Mucosa of descending colon (tissue), 3 donors: ENCODE data around the gene SEC31B. TPM values are rescaled to one million over a fixed set of nuclear protein-coding genes. Genes with fewer than 3 reads are reported as not detected.

Source experiments
- ATAC-seq: fragments of 200-7000 bp; cut with Tn5 transposase; one replicate; pipeline ENCODE4 v1.9.1; 2020; ENCODE audit warnings: mild to moderate bottlenecking, moderate library complexity
- DNase-seq, 3 donors: peaks; one replicate each; pipeline ENCODE4 v3.0.0-alpha.2; 2020
- H3K36me3 ChIP-seq: fragments of 200-600 bp; one replicate; pipeline ENCODE4 v1.8.0; 2021; ENCODE audit warnings: low read depth, mild to moderate bottlenecking
- H3K4me1 ChIP-seq: fragments of 200-600 bp; one replicate; pipeline ENCODE4 v1.8.0; 2021; ENCODE audit warnings: low read depth, mild to moderate bottlenecking
- H3K4me3 ChIP-seq: fragments of 200-600 bp; one replicate; pipeline ENCODE4 v1.8.0; 2021; ENCODE audit warnings: mild to moderate bottlenecking
- H3K9me3 ChIP-seq: fragments of 200-600 bp; one replicate; pipeline ENCODE4 v1.8.0; 2021; ENCODE audit warnings: mild to moderate bottlenecking
- CTCF ChIP-seq: fragments of 200-600 bp; IDR thresholded peaks from one replicate; pipeline ENCODE4 v1.8.0; 2022; ENCODE audit warnings: antibody characterized with exemption, mild to moderate bottlenecking
- intact Hi-C, 2 donors: fragments of 100-400 bp; cut with DNase I in 1 of 2; cut with micrococcal nuclease in 1 of 2; formaldehyde crosslinking; loops; one replicate each; pipeline versions ENCODE4 v1.11.0 to v1.11.1; 2022; cut with DNase I, micrococcal nuclease
- total RNA-seq, 3 donors: library from RNA; stranded (reverse); fragmentation: NEBNext Ultra II Directional in 2 of 3; extraction: Animal tissue kit (Norgen Biotek cat#: 25700) in 2 of 3; gene quantifications; one replicate each; pipeline versions ENCODE4 v1.2.1 to v1.2.4, GENCODE V29; 2021 to 2023
- donor health status: DM: no; HTN: no; CAD: no; lungs with moderate emphysema.
- donor health status: DM: no; HTN: no; CAD: no.
- donor health status: DM: no; HTN: yes; CAD: no.

SEC31B gene
- total RNA-seq, 3 donors from 2014 or later = 14.0 to 24.8 (median 21.6) TPM

DNA sequence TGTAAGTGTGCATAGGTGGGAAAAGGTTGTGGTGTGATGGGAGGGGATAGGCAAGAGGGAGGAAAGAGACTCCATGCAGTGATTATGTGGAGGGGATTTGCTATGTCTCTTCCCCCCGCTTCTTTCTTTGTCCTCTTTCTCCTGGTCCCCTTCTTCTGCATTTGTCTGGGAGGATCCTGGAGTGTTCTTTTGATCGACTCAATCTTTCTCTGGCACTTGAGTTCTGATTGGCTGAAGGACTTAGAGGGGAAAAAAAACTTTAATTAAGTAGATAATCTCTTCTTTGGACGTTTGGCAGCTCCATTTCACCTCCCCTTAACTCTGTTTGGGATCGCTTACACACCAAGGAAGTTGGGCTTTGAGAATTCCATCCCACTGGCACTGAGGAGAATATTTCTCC, 57.0 kb downstream of the SEC31B start, which contains the start of gene WNT8B:
Gene WNT8B, plus strand, starts transcription at position 301 of the 400 bp plus-strand sequence. CDS start 160 bp downstream, outside the sequence.
- Histone ChIP-seq H3K4me1 (no peaks in the 10 kb centered on the region), H3K9me3 (no peaks in the 10 kb centered on the region), H3K4me3 (no peak within 1 kb of the TSS), H3K36me3 (no peaks in the 10 kb centered on the region)
- TF ChIP-seq CTCF = no peak
- DNase-seq = no peak
- ATAC-seq = no peak
- intact Hi-C loops = no loop called here

GRCh38 chr10:100448951-100449350, 70.7 kb downstream of the SEC31B start:
- Histone ChIP-seq H3K4me3 (no peak overlapping the region), H3K9me3 (no peaks in the 10 kb centered on the region), H3K36me3 (no peaks in the 10 kb centered on the region), H3K4me1 (no peaks in the 10 kb centered on the region)
- TF ChIP-seq CTCF = no peak
- intact Hi-C loops = no loop called here
- ATAC-seq (no peak), DNase-seq (no peak)

DNA sequence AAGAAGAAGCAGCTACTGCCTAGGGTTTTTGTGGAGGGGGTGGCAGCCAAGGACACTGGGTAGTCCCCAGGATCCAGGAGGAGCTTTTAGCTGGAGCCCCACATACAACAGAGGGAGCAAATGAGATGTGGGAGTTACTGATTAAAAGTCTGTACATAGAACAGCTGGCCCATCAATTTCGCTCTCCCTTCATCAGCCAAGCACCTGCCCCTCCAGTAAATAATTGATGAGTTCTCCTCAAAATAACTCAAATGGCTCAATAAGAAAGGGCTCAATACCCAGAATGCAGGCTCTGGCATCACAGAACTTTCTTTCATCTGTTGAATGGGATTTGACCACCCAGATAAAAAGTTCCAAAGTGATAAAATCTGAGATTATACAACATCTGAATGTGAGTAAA, 72.0 kb downstream of the SEC31B start:
- no peak overlapping the region for H3K4me3 ChIP-seq
- DNase-seq (no peak), ATAC-seq (no peak)
- no peak for TF ChIP-seq CTCF
- intact Hi-C loops = no loop called here
- no peaks in the 10 kb centered on the region for H3K9me3 ChIP-seq
- no peaks in the 10 kb centered on the region for H3K36me3 ChIP-seq
- H3K4me1 ChIP-seq = no peaks in the 10 kb centered on the region

- intact Hi-C loops = no loop called here
- no peaks in the 10 kb centered on the region for H3K36me3 ChIP-seq
- H3K4me1 ChIP-seq = no peaks in the 10 kb centered on the region
- H3K9me3 ChIP-seq = no peaks in the 10 kb centered on the region
- DNase-seq (no peak), ATAC-seq (no peak)
- no peak for TF ChIP-seq CTCF
- H3K4me3 ChIP-seq = no peak overlapping the region
Measured at GRCh38 chr10:100446130-100446761, 73.4 kb downstream of the SEC31B start.

DNA sequence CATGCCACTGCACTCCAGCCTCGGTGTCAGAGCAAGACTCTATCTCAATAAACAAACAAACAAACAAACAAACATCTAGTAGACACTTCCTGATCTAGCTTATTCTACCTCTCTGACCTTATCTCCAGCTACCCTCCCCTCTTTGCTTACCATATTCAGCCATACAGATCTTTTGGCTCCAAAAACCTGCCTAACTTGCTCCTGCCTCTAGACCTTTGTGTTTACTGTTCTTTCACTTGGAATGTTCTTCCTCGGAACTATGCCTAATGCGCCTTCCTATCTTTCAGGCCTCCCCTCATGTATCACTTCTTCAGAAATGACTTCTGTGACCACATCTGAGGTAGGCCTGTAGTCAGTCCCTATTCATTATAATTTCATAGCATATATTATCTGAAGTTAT, 77.1 kb downstream of the SEC31B start:
- H3K36me3 ChIP-seq = no peaks in the 10 kb centered on the region
- no peak overlapping the region for H3K4me3 ChIP-seq
- intact Hi-C loops = no loop called here
- H3K4me1 ChIP-seq = no peaks in the 10 kb centered on the region
- DNase-seq = no peak
- ATAC-seq = no peak
- no peaks in the 10 kb centered on the region for H3K9me3 ChIP-seq
- TF ChIP-seq CTCF = no peak
